GM12865 (cell line): ENCODE results near the gene CEP162.
"Not testable (repeated sequence)": the region's sequence is repeated elsewhere in the genome, so short reads cannot be mapped to it uniquely, and the experiment has no call there.

Experiments used
- DNase-seq: peaks from one replicate; pipeline ENCODE4 v3.0.0; 2010; ENCODE audit warnings: low read depth
- H3K4me3 ChIP-seq: 2 replicates; pipeline ENCODE4 v1.5.1; 2011; ENCODE audit warnings: mild to moderate bottlenecking, low read depth, low read length, control low read depth
- TF ChIP-seq, protein P1 (sequence below): IDR thresholded peaks from 2 replicates; pipeline ENCODE4 v1.5.1; 2011; ENCODE audit warnings: low read length, control low read depth, low read depth, inconsistent platforms; ENCODE audit not compliant: insufficient read depth; ENCODE audit errors: missing control alignments

Gene CEP162

DNA sequence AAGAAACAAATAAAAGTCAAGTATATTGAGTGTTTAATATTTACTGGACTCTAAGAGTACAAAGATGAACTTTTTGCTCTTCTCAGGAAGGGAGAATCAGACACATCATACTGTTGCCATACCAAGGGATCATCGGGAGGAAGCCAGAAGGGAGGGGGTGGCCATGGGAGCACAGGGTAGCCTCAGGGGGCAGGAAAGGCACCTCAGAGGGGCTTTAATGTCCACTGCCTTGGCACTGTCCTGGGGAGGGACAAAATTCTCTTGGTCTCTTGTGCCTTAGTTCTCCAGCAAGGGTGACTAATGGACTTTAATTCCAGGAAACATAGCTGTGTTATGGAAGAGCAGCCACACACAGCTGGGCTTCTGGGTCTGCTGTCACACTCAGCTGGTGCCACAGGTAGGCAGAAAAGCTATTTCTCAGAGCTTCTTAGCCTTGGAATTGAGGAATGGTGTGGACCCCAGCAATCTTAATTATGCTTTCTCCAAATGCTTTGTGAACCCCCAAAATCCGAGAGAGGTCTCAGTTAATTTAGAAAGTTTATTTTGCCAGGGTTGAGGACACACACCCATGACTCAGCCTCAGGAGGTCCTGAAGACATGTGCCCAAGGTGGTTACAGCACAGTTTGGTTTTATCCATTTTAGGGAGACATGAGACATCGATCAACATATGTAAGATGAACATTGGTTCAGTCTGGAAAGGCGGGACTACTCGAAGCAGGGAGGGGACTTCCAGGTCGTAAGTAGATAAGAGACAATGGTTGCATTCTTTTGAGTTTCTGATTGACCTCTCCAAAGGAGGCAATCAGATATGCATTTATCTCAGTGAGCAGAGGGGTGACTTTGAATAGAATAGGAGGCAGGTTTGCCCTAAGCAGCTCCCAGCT is 140.7 kb downstream of the CEP162 start:
- H3K4me3 ChIP-seq, result no peak overlapping the region
- TF ChIP-seq, protein P1, sequence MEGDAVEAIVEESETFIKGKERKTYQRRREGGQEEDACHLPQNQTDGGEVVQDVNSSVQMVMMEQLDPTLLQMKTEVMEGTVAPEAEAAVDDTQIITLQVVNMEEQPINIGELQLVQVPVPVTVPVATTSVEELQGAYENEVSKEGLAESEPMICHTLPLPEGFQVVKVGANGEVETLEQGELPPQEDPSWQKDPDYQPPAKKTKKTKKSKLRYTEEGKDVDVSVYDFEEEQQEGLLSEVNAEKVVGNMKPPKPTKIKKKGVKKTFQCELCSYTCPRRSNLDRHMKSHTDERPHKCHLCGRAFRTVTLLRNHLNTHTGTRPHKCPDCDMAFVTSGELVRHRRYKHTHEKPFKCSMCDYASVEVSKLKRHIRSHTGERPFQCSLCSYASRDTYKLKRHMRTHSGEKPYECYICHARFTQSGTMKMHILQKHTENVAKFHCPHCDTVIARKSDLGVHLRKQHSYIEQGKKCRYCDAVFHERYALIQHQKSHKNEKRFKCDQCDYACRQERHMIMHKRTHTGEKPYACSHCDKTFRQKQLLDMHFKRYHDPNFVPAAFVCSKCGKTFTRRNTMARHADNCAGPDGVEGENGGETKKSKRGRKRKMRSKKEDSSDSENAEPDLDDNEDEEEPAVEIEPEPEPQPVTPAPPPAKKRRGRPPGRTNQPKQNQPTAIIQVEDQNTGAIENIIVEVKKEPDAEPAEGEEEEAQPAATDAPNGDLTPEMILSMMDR, result no peak
- DNase-seq, result no peak

- H3K4me3 ChIP-seq, result no peak overlapping the region
- TF ChIP-seq, protein P1, result no peak
- no peak for DNase-seq
Measured at GRCh38 chr6:84086056-84086455, 141.4 kb downstream of the CEP162 start.

DNA sequence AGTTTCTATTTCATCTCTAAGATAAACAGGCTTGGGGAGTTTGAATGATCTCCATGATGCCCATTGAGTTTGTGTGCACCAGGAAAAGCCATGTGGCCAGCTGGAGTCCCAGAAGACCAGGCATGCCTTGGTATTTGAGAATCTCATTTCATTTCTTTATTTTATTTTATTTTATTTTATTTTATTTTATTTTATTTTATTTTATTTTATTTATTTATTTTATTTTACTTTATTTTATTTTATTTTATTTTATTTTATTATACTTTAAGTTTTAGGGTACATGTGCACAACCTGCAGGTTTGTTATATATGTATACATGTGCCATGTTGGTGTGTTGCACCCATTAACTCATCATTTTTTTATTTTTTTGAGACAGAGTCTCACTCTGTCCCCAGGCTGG is 142.7 kb downstream of the CEP162 start:
- not testable (repeated sequence) for H3K4me3 ChIP-seq, DNase-seq

- DNase-seq, result no peak
- TF ChIP-seq, protein P1, result no peak
- H3K4me3 ChIP-seq, result no peak overlapping the region
Measured at GRCh38 chr6:84082689-84083265, 144.7 kb downstream of the CEP162 start.

- TF ChIP-seq, protein P1, result no peak
- H3K4me3 ChIP-seq, result no peak overlapping the region
- DNase-seq, result no peak
Measured at GRCh38 chr6:84081222-84081621, 146.2 kb downstream of the CEP162 start.

DNA sequence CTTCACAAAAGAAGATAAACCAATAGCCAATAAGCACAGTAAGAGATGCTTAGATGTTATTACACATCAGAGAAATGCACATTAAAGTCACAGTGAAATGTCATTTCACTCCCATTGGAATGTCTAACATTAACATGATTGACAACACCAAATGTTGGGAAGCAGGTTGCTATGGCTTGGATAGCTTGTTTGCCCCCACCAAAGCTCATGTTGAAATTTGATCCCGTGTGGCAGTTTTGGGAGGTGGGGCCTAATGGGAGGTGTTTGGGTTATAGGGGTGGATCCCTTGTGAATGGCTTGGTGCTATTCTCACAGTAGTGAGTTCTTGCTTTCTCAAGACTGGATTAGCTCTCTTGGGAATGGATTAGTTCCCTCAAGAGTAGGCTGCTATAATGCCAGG is 149.1 kb downstream of the CEP162 start:
- no peak overlapping the region for H3K4me3 ChIP-seq
- TF ChIP-seq, protein P1, result no peak
- DNase-seq, result no peak

DNA sequence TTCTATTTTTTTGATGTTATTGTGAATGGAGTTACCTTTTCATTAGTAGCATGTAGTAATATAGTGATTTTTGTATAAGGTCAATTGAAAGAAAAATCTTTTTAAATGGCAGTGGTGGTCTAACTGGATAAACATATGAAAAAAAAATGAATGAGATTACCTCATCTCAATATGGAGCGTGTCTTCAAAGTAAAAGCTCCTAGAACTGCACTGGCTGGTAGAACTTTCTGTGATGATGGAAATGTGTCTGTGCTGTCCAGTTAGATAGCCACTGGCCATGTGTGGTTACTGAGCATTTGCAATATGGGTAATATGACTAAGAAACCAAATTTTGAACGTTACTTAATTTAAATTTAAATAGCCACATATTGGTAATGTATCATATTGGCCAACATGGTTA is 149.8 kb downstream of the CEP162 start:
- TF ChIP-seq, protein P1, result no peak
- DNase-seq, result no peak
- no peak overlapping the region for H3K4me3 ChIP-seq
